Measurements from ENCODE around the gene REST. TPM values are rescaled to one million over a fixed set of nuclear protein-coding genes. Genes with fewer than 3 reads are reported as not detected.

REST gene
- total and polyA plus RNA-seq, 10 donors, result 3.6 to 45.4 (median 37.1) TPM

- Histone ChIP-seq H3K36me3 (no peaks in the 10 kb centered on the region), H3K27ac (no peak overlapping the region), H3K4me3 (no peak overlapping the region), H3K4me1 (no peaks in the 10 kb centered on the region), H3K9me3 (no peaks in the 10 kb centered on the region), H3K27me3 (replicated peaks in 1 of 7) (no peaks in the 10 kb centered on the region)
- intact Hi-C loops (cut with DNase I; ENCODE audit: low total_unique reads), result no loop called here
- TF ChIP-seq POLR2AphosphoS5 (IDR thresholded peaks at IDR 0.05) (no peak), POLR2A (IDR thresholded peaks at IDR 0.05) (no peak)
- TF ChIP-seq, protein P1, sequence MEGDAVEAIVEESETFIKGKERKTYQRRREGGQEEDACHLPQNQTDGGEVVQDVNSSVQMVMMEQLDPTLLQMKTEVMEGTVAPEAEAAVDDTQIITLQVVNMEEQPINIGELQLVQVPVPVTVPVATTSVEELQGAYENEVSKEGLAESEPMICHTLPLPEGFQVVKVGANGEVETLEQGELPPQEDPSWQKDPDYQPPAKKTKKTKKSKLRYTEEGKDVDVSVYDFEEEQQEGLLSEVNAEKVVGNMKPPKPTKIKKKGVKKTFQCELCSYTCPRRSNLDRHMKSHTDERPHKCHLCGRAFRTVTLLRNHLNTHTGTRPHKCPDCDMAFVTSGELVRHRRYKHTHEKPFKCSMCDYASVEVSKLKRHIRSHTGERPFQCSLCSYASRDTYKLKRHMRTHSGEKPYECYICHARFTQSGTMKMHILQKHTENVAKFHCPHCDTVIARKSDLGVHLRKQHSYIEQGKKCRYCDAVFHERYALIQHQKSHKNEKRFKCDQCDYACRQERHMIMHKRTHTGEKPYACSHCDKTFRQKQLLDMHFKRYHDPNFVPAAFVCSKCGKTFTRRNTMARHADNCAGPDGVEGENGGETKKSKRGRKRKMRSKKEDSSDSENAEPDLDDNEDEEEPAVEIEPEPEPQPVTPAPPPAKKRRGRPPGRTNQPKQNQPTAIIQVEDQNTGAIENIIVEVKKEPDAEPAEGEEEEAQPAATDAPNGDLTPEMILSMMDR (IDR thresholded peaks at IDR 0.05 in 8 of 11, conservative IDR thresholded peaks at IDR 0.05 in 3 of 11), result no peak
- 79 to 91% (median 86%) methylated on average over 7 of the region's 7 CpGs for WGBS, 5 donors
- no peak for DNase-seq
These were observed 44.1 kb upstream of the REST start for GRCh38 chr4:56863441-56864139.

- Histone ChIP-seq H3K9me3 (no peaks in the 10 kb centered on the region), H3K27ac (no peak overlapping the region), H3K4me1 (peaks cover 0 to 13% (median 7%) of the 10 kb centered on the region in 6 donors), H3K27me3 (replicated peaks in 1 of 7) (no peaks in the 10 kb centered on the region), H3K4me3 (peak overlapping the region in 1 of 8 donors; percentile 10), H3K36me3 (no peaks in the 10 kb centered on the region)
- DNase-seq, result no peak
- TF ChIP-seq POLR2A (IDR thresholded peaks at IDR 0.05) (no peak), POLR2AphosphoS5 (IDR thresholded peaks at IDR 0.05) (no peak)
- TF ChIP-seq, protein P1 (IDR thresholded peaks at IDR 0.05 in 8 of 11, conservative IDR thresholded peaks at IDR 0.05 in 3 of 11), result no peak
- intact Hi-C loops (cut with DNase I; ENCODE audit: low total_unique reads), result no loop called here
- 15 to 25% (median 17%) methylated on average over 4 of the region's 4 CpGs for WGBS, 5 donors
These were observed 36.8 kb upstream of the REST start for GRCh38 chr4:56870946-56871345.

DNA sequence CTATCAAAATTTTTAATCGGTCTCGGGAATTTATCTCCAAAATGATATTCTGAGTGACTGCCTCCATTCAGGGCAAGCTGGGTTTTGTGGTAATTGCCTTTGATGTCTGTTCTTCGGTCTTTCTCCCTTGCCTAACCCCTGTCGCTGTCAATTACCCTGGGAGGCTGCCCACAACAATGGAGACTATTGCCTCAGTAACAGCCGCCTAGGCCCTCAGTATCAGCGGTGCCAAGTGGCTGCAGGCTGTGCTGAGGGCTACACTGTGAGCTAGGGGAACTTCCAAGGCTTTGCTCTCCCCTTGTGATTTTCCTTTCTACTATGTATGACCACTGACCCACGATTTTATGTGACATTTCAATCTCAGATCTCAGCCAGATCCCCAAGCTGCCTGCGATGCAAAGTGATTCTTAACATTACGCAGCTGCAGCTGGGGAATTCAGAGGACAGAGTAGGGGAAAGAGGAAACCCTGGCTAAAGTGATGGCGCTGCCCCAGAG lies 36.3 kb upstream of the REST start:
- no peak for TF ChIP-seq POLR2AphosphoS5 (IDR thresholded peaks at IDR 0.05)
- TF ChIP-seq POLR2A (IDR thresholded peaks at IDR 0.05), result no peak
- TF ChIP-seq, protein P1 (IDR thresholded peaks at IDR 0.05 in 8 of 11, conservative IDR thresholded peaks at IDR 0.05 in 3 of 11), result no peak
- peak overlapping the region in 1 of 8 donors; percentile 10 for H3K4me3 ChIP-seq
- DNase-seq, result no peak
- H3K27ac ChIP-seq, result no peak overlapping the region
- intact Hi-C loops (cut with DNase I; ENCODE audit: low total_unique reads), result no loop called here
- H3K4me1 ChIP-seq, result peaks cover 0 to 13% (median 7%) of the 10 kb centered on the region in 6 donors
- no peaks in the 10 kb centered on the region for H3K9me3 ChIP-seq
- H3K36me3 ChIP-seq, result no peaks in the 10 kb centered on the region
- no peaks in the 10 kb centered on the region for H3K27me3 ChIP-seq (replicated peaks in 1 of 7)
- WGBS, 5 donors, result 9 to 20% (median 10%) methylated on average over 10 of the region's 10 CpGs

- no peak for DNase-seq
- no peaks in the 10 kb centered on the region for H3K9me3 ChIP-seq
- H3K4me3 ChIP-seq, result no peak overlapping the region
- no peaks in the 10 kb centered on the region for H3K27me3 ChIP-seq (replicated peaks in 1 of 7)
- TF ChIP-seq POLR2AphosphoS5 (IDR thresholded peaks at IDR 0.05), result no peak
- TF ChIP-seq, protein P1 (IDR thresholded peaks at IDR 0.05 in 8 of 11, conservative IDR thresholded peaks at IDR 0.05 in 3 of 11), result no peak
- TF ChIP-seq POLR2A (IDR thresholded peaks at IDR 0.05), result no peak
- H3K27ac ChIP-seq, result no peak overlapping the region
- H3K36me3 ChIP-seq, result no peaks in the 10 kb centered on the region
- WGBS, 5 donors, result 80 to 96% (median 85%) methylated on average over 9 to 10 of the region's 10 CpGs
- intact Hi-C loops (cut with DNase I; ENCODE audit: low total_unique reads), result no loop called here
- H3K4me1 ChIP-seq, result peaks cover 0 to 13% (median 7%) of the 10 kb centered on the region in 6 donors
These were observed 33.5 kb upstream of the REST start for GRCh38 chr4:56874166-56874565.

Data from spleen (tissue), 11 donors.